H9 (cell line): ENCODE data around the gene TCF4. TPM values are rescaled to one million over a fixed set of nuclear protein-coding genes. Genes with fewer than 3 reads are reported as not detected.

ENCODE experiments used
- DNase-seq: peaks from one replicate; pipeline ENCODE4 v3.0.0-alpha.2; 2017
- H2AFZ ChIP-seq: one replicate; pipeline ENCODE4 v1.6.1; 2013; ENCODE audit warnings: mild to moderate bottlenecking, low read length, control low read depth, moderate library complexity
- H2AK5ac ChIP-seq: 2 replicates; pipeline ENCODE4 v1.6.1; 2013; ENCODE audit warnings: low read length, control low read depth, mixed read lengths; ENCODE audit not compliant: insufficient read length
- H2BK120ac ChIP-seq: one replicate; pipeline ENCODE4 v1.6.1; 2013; ENCODE audit warnings: low read depth, mild to moderate bottlenecking, low read length, control low read depth, inconsistent platforms; ENCODE audit not compliant: poor library complexity, severe bottlenecking
- H2BK12ac ChIP-seq: 2 replicates; pipeline ENCODE4 v1.6.1; 2013; ENCODE audit warnings: low read length, control low read depth, mixed read lengths, low read depth; ENCODE audit not compliant: insufficient read length
- H2BK15ac ChIP-seq: 2 replicates; pipeline ENCODE4 v1.6.1; 2013; ENCODE audit warnings: low read depth, low read length, control low read depth
- H2BK20ac ChIP-seq: one replicate; pipeline ENCODE4 v1.6.1; 2013; ENCODE audit warnings: low read depth, mild to moderate bottlenecking, low read length, control low read depth, inconsistent platforms; ENCODE audit not compliant: poor library complexity, severe bottlenecking
- H2BK5ac ChIP-seq: 2 replicates; pipeline ENCODE4 v1.6.1; 2013; ENCODE audit warnings: low read length, control low read depth, mixed read lengths; ENCODE audit not compliant: insufficient read length
- H3K14ac ChIP-seq: 2 replicates; pipeline ENCODE4 v1.6.1; 2013; ENCODE audit warnings: low read length, control low read depth; ENCODE audit not compliant: insufficient read depth
- H3K18ac ChIP-seq: 2 replicates; pipeline ENCODE4 v1.6.1; 2013; ENCODE audit warnings: low read depth, mild to moderate bottlenecking, mixed read lengths, low read length, control low read depth; ENCODE audit not compliant: insufficient read length
- H3K23ac ChIP-seq: 2 replicates; pipeline ENCODE4 v1.6.1; 2013; ENCODE audit warnings: low read length, control low read depth, mixed read lengths, low read depth; ENCODE audit not compliant: insufficient read length
- H3K23me2 ChIP-seq: 2 replicates; pipeline ENCODE4 v1.6.1; 2013; ENCODE audit warnings: low read depth, mild to moderate bottlenecking, mixed read lengths, low read length, control low read depth; ENCODE audit not compliant: insufficient read length, poor library complexity, severe bottlenecking
- H3K27ac ChIP-seq: 2 replicates; pipeline ENCODE4 v1.5.1; 2013; ENCODE audit warnings: low read length, control low read depth, mixed read lengths, low read depth; ENCODE audit not compliant: insufficient read length
- H3K27me3 ChIP-seq: 2 replicates; pipeline ENCODE4 v1.6.1; 2013; ENCODE audit warnings: low read length, control low read depth, inconsistent platforms; ENCODE audit not compliant: insufficient read depth
- H3K4ac ChIP-seq: 2 replicates; pipeline ENCODE4 v1.6.1; 2013; ENCODE audit warnings: low read depth, mild to moderate bottlenecking, control low read depth, inconsistent platforms, low read length, moderate library complexity
- H3K4me1 ChIP-seq: 2 replicates; pipeline ENCODE4 v1.6.1; 2013; ENCODE audit warnings: low read length, control low read depth, inconsistent platforms; ENCODE audit not compliant: insufficient read depth
- H3K4me2 ChIP-seq: 2 replicates; pipeline ENCODE4 v1.6.1; 2013; ENCODE audit warnings: low read length, control low read depth, mixed read lengths; ENCODE audit not compliant: insufficient read length, insufficient read depth
- H3K56ac ChIP-seq: 2 replicates; pipeline ENCODE4 v1.6.1; 2013; ENCODE audit warnings: low read depth, mild to moderate bottlenecking, mixed read lengths, low read length, control low read depth; ENCODE audit not compliant: insufficient read length
- H3K79me1 ChIP-seq: 2 replicates; pipeline ENCODE4 v1.6.1; 2013; ENCODE audit warnings: low read depth, mild to moderate bottlenecking, moderate library complexity, low read length, control low read depth, inconsistent platforms; ENCODE audit not compliant: insufficient read depth, poor library complexity, severe bottlenecking
- H3K79me2 ChIP-seq: 2 replicates; pipeline ENCODE4 v1.6.1; 2013; ENCODE audit warnings: low read length, control low read depth, inconsistent platforms; ENCODE audit not compliant: insufficient read depth
- H3K9ac ChIP-seq: 2 replicates; pipeline ENCODE4 v1.6.1; 2013; ENCODE audit warnings: low read length, control low read depth, mixed read lengths; ENCODE audit not compliant: insufficient read length; ENCODE audit errors: extremely low read depth
- H3K9me3 ChIP-seq: one replicate; pipeline ENCODE4 v1.6.1; 2013; ENCODE audit warnings: low read depth, low read length, inconsistent platforms; ENCODE audit not compliant: control insufficient read depth
- H3T11ph ChIP-seq: one replicate; pipeline ENCODE4 v1.6.1; 2013; ENCODE audit warnings: mild to moderate bottlenecking, low read length, control low read depth, inconsistent platforms
- H4K20me1 ChIP-seq: one replicate; pipeline ENCODE4 v1.6.1; 2013; ENCODE audit not compliant: control insufficient read depth, insufficient read length, insufficient read depth
- H4K5ac ChIP-seq: 2 replicates; pipeline ENCODE4 v1.6.1; 2013; ENCODE audit warnings: low read depth, mild to moderate bottlenecking, mixed read lengths, low read length, control low read depth; ENCODE audit not compliant: insufficient read length
- H4K8ac ChIP-seq: replicated peaks from 2 replicates; pipeline ENCODE4 v1.6.1; 2013; ENCODE audit warnings: low read length, control low read depth, mixed read lengths, low read depth; ENCODE audit not compliant: insufficient read length
- H4K91ac ChIP-seq: 2 replicates; pipeline ENCODE4 v1.6.1; 2013; ENCODE audit warnings: low read depth, mild to moderate bottlenecking, moderate library complexity, mixed read lengths, low read length, control low read depth; ENCODE audit not compliant: insufficient read length
- H3K27ac Mint-ChIP-seq, 3 experiments: 2 replicates in 2 of 3; 3 replicates in 1 of 3; pipeline ENCODE4 v1.8.0; 2020 to 2021; ENCODE audit warnings: mixed read lengths in 3 of 3, mild to moderate bottlenecking in 1 of 3, moderate library complexity in 1 of 3
- H3K27me3 Mint-ChIP-seq: 2 replicates; pipeline ENCODE4 v1.8.0; 2021; ENCODE audit warnings: low read depth, mild to moderate bottlenecking, moderate library complexity, mixed read lengths
- H3K36me3 Mint-ChIP-seq, 3 experiments: 2 replicates in 2 of 3; 3 replicates in 1 of 3; pipeline ENCODE4 v1.8.0; 2020 to 2021; ENCODE audit warnings: low read depth in 3 of 3, mixed read lengths in 3 of 3; ENCODE audit not compliant: insufficient read depth in 1 of 3
- H3K4me1 Mint-ChIP-seq, 2 experiments: 2 replicates each; pipeline ENCODE4 v1.8.0; 2020; ENCODE audit warnings: mixed read lengths in 2 of 2
- H3K4me3 Mint-ChIP-seq, 2 experiments: 2 replicates in 1 of 2; 3 replicates in 1 of 2; pipeline ENCODE4 v1.8.0; 2020 to 2021; ENCODE audit warnings: mild to moderate bottlenecking in 2 of 2, mixed read lengths in 2 of 2, moderate library complexity in 1 of 2
- H3K9me3 Mint-ChIP-seq, 2 experiments: 2 replicates in 1 of 2; 3 replicates in 1 of 2; pipeline ENCODE4 v1.8.0; 2020; ENCODE audit warnings: mild to moderate bottlenecking in 2 of 2, mixed read lengths in 2 of 2, moderate library complexity in 1 of 2
- WGBS: extraction: QIAGEN DNeasy Blood & Tissue Kit; methylation state at CpG from one replicate; pipeline ENCODE4 v1.1.7; 2013; ENCODE audit warnings: missing lambda C conversion rate, low lambda C conversion rate, mixed read lengths; ENCODE audit not compliant: insufficient read length; ENCODE audit errors: extremely low coverage; 5-methylcytosine and 5-hydroxymethylcytosine counted together
- total RNA-seq: library from RNA; stranded (reverse); gene quantifications from 2 replicates; pipeline ENCODE4 v1.2.1, GENCODE V29; 2021
- TF ChIP-seq, protein P1 (sequence below): fragments of 200-600 bp; sonication (generic); conservative IDR thresholded peaks from 3 replicates; pipeline ENCODE4 v1.8.0; 2021; ENCODE audit warnings: antibody characterized with exemption, mild to moderate bottlenecking

The TCF4 gene
- total RNA-seq, 1 experiment from 2014 or later, result 99.4 TPM

DNA sequence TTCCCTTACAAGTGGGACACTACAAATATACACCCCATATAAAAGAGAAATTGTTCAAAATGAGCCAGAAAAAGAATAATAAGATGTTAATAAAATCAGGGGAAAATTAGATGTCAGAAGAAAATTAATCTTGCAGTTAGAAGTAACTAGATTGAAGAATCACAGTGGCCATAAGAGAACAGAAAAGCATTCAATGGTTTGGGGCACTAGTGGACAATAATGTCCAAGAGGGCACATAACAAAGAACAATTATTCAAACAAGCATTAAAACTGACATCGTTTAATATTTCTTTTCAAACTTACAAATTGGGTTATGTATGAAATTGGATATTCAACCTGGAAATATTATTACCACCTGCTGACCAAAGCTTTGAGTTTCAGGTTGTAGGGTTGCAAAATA, 12.9 kb downstream of the TCF4 start:
- H2BK120ac ChIP-seq, result no peak overlapping the region
- no peak overlapping the region for H2BK12ac ChIP-seq
- no peak overlapping the region for H3K4me3 Mint-ChIP-seq
- peaks cover 9% of the 10 kb centered on the region for H3K79me1 ChIP-seq
- H3K27ac Mint-ChIP-seq, result no peak overlapping the region; a peak in 1 of 7 replicates
- no peak overlapping the region for H3K27ac ChIP-seq
- H3K18ac ChIP-seq, result no peak overlapping the region
- H3K36me3 Mint-ChIP-seq, result peaks cover 2 to 28% (median 9%) of the 10 kb centered on the region in 3 experiments; a peak in 5 of 7 replicates
- H3K4me2 ChIP-seq, result no peak overlapping the region
- no peak overlapping the region for H3K23ac ChIP-seq
- no peak overlapping the region for H2AK5ac ChIP-seq
- H3K27me3 ChIP-seq, result no peaks in the 10 kb centered on the region
- no peak overlapping the region for H4K5ac ChIP-seq
- H3K14ac ChIP-seq, result no peak overlapping the region
- H2BK15ac ChIP-seq, result no peak overlapping the region
- TF ChIP-seq, protein P1, sequence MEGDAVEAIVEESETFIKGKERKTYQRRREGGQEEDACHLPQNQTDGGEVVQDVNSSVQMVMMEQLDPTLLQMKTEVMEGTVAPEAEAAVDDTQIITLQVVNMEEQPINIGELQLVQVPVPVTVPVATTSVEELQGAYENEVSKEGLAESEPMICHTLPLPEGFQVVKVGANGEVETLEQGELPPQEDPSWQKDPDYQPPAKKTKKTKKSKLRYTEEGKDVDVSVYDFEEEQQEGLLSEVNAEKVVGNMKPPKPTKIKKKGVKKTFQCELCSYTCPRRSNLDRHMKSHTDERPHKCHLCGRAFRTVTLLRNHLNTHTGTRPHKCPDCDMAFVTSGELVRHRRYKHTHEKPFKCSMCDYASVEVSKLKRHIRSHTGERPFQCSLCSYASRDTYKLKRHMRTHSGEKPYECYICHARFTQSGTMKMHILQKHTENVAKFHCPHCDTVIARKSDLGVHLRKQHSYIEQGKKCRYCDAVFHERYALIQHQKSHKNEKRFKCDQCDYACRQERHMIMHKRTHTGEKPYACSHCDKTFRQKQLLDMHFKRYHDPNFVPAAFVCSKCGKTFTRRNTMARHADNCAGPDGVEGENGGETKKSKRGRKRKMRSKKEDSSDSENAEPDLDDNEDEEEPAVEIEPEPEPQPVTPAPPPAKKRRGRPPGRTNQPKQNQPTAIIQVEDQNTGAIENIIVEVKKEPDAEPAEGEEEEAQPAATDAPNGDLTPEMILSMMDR, result no peak
- no peak overlapping the region for H4K8ac ChIP-seq
- H3K4me1 Mint-ChIP-seq, result peaks cover 65 to 74% of the 10 kb centered on the region in 2 experiments
- no peak overlapping the region for H2AFZ ChIP-seq
- no peaks in the 10 kb centered on the region for H3K27me3 Mint-ChIP-seq
- no CpG with 5 or more reads among the region's 1 CpG for WGBS
- no peak for DNase-seq
- no peak overlapping the region for H3K56ac ChIP-seq
- no peaks in the 10 kb centered on the region for H3K23me2 ChIP-seq
- no peak overlapping the region for H3T11ph ChIP-seq
- no peak overlapping the region for H2BK5ac ChIP-seq
- no peaks in the 10 kb centered on the region for H4K20me1 ChIP-seq
- H3K9me3 Mint-ChIP-seq, result no peaks in the 10 kb centered on the region
- no peak overlapping the region for H3K9ac ChIP-seq
- no peak overlapping the region for H2BK20ac ChIP-seq
- H4K91ac ChIP-seq, result no peak overlapping the region
- H3K4me1 ChIP-seq, result peaks cover 2% of the 10 kb centered on the region; the same call in 1 of the 2 replicates
- H3K9me3 ChIP-seq, result no peaks in the 10 kb centered on the region
- no peak overlapping the region for H3K4ac ChIP-seq
- peaks cover 28% of the 10 kb centered on the region for H3K79me2 ChIP-seq
